ENCODE measurements around the gene PAPSS2.

PAPSS2 gene

DNA sequence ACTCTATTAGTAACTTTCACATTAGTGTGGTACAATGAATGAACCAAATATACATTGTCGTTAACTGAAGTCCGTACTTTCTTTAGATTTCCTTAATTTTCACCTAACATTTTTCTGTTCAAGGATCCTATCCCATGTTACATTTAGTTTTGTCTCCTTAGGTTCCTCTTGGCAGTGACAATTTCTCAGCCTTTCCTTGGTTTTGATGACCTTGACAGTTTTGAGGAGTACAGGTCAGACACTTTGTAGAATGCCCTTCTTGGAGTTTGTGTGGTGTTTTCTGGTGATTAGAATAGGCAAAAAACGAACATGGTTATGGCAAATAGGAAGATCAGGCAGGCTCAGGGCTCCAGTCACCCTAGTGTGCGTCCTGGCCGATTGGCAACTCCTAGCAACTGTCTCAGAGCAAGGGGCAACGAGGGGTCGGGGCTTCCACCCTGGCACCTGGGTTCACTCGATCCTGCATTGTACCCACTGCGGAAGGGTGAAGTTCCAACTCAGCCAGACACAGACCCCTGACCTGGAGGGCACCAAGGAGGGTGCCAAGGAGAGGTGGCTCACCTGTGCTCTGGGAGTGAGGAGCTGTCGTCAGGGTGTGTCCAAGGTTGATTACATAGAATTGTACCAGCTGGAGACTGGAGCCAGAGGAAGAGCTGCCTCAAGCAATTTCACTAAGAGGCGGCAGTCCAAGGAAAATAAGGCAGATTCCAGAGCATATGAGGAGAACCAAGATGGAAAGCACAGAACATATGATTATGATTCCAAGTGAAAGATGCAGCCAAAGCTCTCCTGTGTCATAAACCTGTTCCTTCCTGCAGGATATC, 37.5 kb downstream of the PAPSS2 start:
- no peaks in the 10 kb centered on the region for H3K4me1 ChIP-seq (ENCODE audit: insufficient read depth, low read length)
- no peaks in the 10 kb centered on the region for H3K36me3 ChIP-seq (ENCODE audit: insufficient read depth, low read depth, low read length)
- H3K4me3 ChIP-seq (ENCODE audit: low read length): no peak overlapping the region
- no peak overlapping the region for H3K27ac ChIP-seq (ENCODE audit: low read length)
- H3K27me3 ChIP-seq (ENCODE audit: insufficient read depth, low read length): no peaks in the 10 kb centered on the region
- no peak overlapping the region for H3K9ac ChIP-seq (ENCODE audit: low read depth, low read length)
- H3K9me3 ChIP-seq (ENCODE audit: insufficient read depth, low read depth, low read length): no peaks in the 10 kb centered on the region

DNA sequence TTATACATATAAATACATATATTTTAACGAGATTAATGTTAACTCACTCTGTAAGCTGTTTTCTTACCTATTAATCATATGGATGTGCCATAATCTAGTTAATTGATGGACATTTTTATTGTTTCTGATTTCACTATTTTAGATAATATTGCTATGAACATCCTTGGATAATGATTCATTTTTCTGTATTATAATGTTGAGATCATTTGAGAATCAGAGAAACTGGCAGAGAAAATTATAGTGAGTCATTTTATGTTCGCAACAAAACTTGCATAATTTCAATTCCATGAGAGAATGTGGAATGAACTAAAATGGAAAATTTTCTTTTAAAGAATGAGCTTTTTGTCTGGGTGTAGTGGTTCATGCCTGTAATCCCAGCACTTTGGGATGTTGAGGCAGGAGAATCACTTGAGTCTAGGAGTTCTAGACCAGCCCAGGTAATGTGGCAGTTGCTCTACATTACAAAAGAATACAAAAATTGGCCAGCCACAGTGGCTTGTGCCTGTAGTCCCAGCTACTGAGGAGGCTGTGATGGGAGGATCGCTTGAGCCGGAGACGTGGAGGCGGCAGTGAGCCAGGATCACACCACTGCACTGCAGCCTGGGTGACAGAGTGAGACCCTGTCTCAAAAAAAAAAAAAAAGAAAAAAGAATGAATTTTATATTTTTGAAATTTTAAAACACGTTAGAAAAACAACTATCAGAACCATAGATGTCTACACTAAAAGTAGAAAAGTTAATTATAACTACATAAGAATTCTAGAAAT, 40.5 kb downstream of the PAPSS2 start:
- Histone ChIP-seq H3K27me3 (ENCODE audit: insufficient read depth, low read length) (no peaks in the 10 kb centered on the region), H3K9ac (ENCODE audit: low read depth, low read length) (no peak overlapping the region), H3K4me3 (ENCODE audit: low read length) (no peak overlapping the region), H3K36me3 (ENCODE audit: insufficient read depth, low read depth, low read length) (no peaks in the 10 kb centered on the region), H3K9me3 (ENCODE audit: insufficient read depth, low read depth, low read length) (no peaks in the 10 kb centered on the region), H3K4me1 (ENCODE audit: insufficient read depth, low read length) (no peaks in the 10 kb centered on the region), H3K27ac (ENCODE audit: low read length) (no peak overlapping the region)

DNA sequence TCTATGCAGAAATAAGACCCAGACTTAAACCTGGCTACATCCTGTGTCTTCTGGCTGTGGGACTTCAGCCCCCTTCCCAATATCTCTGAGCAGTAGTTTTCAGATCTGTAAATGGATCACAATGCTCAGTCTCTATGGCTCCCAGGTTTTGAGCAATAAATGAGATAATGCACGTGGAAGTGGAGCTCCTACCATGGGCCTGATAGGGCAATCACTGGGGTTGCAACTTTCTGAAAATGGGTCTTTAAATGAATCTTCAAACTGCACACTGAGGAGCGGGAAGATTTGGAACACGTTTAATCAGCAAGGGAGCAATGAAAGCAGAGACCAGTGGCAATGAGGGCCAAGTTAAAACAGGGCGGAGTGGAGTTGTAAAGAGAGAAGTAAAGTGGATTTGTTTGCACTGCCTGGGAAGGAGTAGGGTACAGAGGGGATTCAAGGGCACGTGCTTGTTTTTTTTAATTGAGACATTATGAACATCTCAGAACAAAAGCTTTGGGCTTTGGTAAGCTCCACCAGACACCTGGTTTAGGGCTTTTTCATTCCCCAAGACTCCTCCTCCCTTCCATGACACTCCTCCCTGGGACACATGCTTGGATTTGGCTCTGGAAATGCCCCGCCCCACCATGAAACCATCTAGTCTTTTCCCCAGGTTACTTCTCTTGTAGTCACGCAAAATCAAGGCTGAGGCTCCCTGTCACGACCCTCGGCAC, 42.7 kb downstream of the PAPSS2 start:
- Histone ChIP-seq H3K9ac (ENCODE audit: low read depth, low read length) (no peak overlapping the region), H3K36me3 (ENCODE audit: insufficient read depth, low read depth, low read length) (no peaks in the 10 kb centered on the region), H3K4me3 (ENCODE audit: low read length) (no peak overlapping the region), H3K27ac (ENCODE audit: low read length) (no peak overlapping the region), H3K27me3 (ENCODE audit: insufficient read depth, low read length) (no peaks in the 10 kb centered on the region), H3K4me1 (ENCODE audit: insufficient read depth, low read length) (no peaks in the 10 kb centered on the region), H3K9me3 (ENCODE audit: insufficient read depth, low read depth, low read length) (no peaks in the 10 kb centered on the region)

DNA sequence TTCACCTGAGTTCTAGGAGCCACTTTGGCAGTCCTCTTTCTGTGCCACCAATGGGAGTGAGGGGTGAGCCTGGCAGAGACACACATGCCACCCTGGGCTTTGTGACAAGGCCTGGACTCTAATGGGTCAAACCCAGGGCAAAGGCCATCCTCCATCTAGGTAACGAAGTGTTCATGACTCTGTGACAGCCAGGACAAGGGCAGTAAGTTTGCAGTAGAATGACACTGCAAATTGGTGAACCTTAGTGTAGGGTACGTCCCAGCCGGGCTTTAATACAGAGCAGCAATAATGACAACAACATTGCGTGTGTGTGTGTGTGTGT, 43.3 kb downstream of the PAPSS2 start:
- Histone ChIP-seq H3K27me3 (ENCODE audit: insufficient read depth, low read length) (no peaks in the 10 kb centered on the region), H3K4me1 (ENCODE audit: insufficient read depth, low read length) (no peaks in the 10 kb centered on the region), H3K27ac (ENCODE audit: low read length) (no peak overlapping the region), H3K9ac (ENCODE audit: low read depth, low read length) (no peak overlapping the region), H3K4me3 (ENCODE audit: low read length) (no peak overlapping the region), H3K9me3 (ENCODE audit: insufficient read depth, low read depth, low read length) (no peaks in the 10 kb centered on the region), H3K36me3 (ENCODE audit: insufficient read depth, low read depth, low read length) (no peaks in the 10 kb centered on the region)

DNA sequence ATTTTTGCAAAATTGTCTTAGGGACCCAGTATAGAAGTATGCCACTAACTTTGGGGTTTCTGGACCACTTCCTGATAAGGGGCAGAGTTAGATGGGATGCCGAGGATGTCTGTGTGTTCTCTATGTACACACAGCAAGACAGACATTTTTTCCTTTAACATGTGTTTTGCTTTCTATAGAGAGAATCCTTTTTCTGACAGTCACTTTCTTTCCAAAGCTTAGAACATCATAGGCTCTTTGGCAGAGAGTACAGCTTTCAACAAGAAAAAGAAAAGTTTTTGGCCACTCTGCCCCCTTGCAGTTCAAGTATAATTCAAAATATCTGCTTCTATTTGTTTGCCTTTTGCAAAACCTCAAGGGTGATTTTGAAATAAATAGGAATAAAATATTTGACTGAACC, 44.1 kb downstream of the PAPSS2 start:
- Histone ChIP-seq H3K4me3 (ENCODE audit: low read length) (no peak overlapping the region), H3K27me3 (ENCODE audit: insufficient read depth, low read length) (no peaks in the 10 kb centered on the region), H3K9ac (ENCODE audit: low read depth, low read length) (no peak overlapping the region), H3K4me1 (ENCODE audit: insufficient read depth, low read length) (no peaks in the 10 kb centered on the region), H3K9me3 (ENCODE audit: insufficient read depth, low read depth, low read length) (no peaks in the 10 kb centered on the region), H3K27ac (ENCODE audit: low read length) (no peak overlapping the region), H3K36me3 (ENCODE audit: insufficient read depth, low read depth, low read length) (no peaks in the 10 kb centered on the region)

DNA sequence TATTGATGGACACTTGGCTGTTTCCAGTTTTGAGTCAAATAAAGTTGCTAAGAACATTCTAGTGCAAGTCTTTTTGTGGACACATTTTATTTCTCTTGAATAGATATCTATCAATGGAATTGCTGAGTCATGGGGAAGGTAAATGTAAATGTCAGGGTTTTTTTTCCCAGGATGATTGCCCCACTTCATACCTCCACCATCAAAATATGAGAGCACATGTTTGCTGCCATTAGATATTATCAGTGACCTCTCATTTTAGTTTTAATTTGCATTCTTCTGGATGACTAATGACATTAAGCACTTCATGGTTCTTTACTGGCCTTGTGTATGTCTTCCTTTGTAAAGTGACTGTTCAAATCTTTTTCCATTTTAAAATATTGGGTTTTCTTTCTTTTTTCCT, 45.7 kb downstream of the PAPSS2 start:
- Histone ChIP-seq H3K36me3 (ENCODE audit: insufficient read depth, low read depth, low read length) (no peaks in the 10 kb centered on the region), H3K27me3 (ENCODE audit: insufficient read depth, low read length) (no peaks in the 10 kb centered on the region), H3K4me1 (ENCODE audit: insufficient read depth, low read length) (no peaks in the 10 kb centered on the region), H3K9me3 (ENCODE audit: insufficient read depth, low read depth, low read length) (no peaks in the 10 kb centered on the region), H3K4me3 (ENCODE audit: low read length) (no peak overlapping the region), H3K27ac (ENCODE audit: low read length) (no peak overlapping the region), H3K9ac (ENCODE audit: low read depth, low read length) (no peak overlapping the region)

DNA sequence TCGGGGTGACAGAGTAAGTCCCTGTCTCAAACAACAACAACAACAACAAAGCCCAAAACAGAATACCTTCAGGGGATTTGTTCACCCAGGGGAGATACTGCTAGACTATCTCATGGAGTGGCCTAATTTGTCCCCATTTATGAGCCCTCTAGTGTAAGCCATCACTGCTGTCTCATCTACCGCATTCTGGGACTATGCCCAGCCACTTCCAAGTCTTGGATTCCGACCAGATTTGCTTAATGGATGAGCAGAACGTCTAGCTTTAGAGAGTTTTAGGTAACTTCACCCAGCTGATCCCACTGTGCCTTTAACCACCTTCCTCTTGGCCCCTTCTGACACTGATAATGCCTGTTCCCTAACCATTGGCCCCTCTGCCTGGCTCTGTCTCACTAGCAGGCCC, 47.1 kb downstream of the PAPSS2 start:
- H3K27me3 ChIP-seq (ENCODE audit: insufficient read depth, low read length): no peaks in the 10 kb centered on the region
- H3K36me3 ChIP-seq (ENCODE audit: insufficient read depth, low read depth, low read length): 0 out of 2 replicates have a peak, but pooled peaks cover 4% of the 10 kb centered on the region
- no peak overlapping the region for H3K27ac ChIP-seq (ENCODE audit: low read length)
- no peaks in the 10 kb centered on the region for H3K4me1 ChIP-seq (ENCODE audit: insufficient read depth, low read length)
- H3K9me3 ChIP-seq (ENCODE audit: insufficient read depth, low read depth, low read length): no peaks in the 10 kb centered on the region
- no peak overlapping the region for H3K9ac ChIP-seq (ENCODE audit: low read depth, low read length)
- H3K4me3 ChIP-seq (ENCODE audit: low read length): no peak overlapping the region

DNA sequence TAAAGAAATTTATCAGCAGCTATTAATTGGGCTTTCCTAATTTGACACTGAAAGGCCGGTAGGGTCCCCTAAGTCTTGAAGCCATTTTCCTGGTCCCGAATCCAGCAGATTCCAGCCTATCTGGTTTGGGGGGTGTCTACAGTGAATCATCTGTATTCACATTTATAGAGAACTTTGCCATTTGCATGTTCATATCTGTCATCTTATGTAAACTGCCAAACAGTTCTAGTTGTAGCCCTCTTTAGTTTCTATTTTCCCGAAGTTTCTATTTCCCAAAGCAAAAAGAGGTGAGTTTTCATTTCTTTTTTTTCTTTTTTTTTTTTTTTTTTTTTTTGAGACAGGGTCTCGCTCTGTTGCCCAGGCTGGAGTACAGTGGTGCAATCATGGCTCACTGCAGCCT, 47.6 kb downstream of the PAPSS2 start:
- H3K27ac ChIP-seq (ENCODE audit: low read length): no peak overlapping the region
- H3K9me3 ChIP-seq (ENCODE audit: insufficient read depth, low read depth, low read length): no peaks in the 10 kb centered on the region
- H3K36me3 ChIP-seq (ENCODE audit: insufficient read depth, low read depth, low read length): 0 out of 2 replicates have a peak, but pooled peaks cover 4% of the 10 kb centered on the region
- H3K9ac ChIP-seq (ENCODE audit: low read depth, low read length): no peak overlapping the region
- H3K27me3 ChIP-seq (ENCODE audit: insufficient read depth, low read length): no peaks in the 10 kb centered on the region
- H3K4me1 ChIP-seq (ENCODE audit: insufficient read depth, low read length): no peaks in the 10 kb centered on the region
- no peak overlapping the region for H3K4me3 ChIP-seq (ENCODE audit: low read length)

DNA sequence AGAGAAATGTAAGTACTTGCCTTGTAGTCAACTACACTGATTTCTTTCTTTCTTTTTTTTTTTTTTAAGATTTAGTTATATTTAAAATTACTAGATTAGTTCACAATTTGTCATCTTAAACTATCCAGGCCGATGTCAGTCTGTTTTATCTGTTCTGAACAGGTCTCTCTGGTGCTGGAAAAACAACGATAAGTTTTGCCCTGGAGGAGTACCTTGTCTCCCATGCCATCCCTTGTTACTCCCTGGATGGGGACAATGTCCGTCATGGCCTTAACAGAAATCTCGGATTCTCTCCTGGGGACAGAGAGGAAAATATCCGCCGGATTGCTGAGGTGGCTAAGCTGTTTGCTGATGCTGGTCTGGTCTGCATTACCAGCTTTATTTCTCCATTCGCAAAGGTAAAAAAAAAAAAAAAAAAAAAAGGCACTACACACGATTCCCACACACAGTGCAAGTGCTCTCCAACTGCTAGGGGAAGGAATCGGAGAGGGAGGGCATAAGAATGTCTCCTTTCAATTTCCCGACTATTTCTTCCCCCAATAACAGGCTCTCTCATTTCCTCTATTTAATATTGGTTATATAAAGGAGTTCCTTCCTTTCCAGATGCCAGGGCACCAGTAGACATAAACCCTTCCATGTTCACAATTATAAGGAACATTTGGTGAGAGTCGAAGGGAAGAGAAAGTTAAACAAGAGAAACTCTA, 53.4 kb downstream of the PAPSS2 start:
- Histone ChIP-seq H3K9ac (ENCODE audit: low read depth, low read length) (peak overlapping the region; percentile 14; the same call in 1 of the 2 replicates), H3K4me1 (ENCODE audit: insufficient read depth, low read length) (peaks cover 8% of the 10 kb centered on the region; the same call in 1 of the 2 replicates), H3K27me3 (ENCODE audit: insufficient read depth, low read length) (no peaks in the 10 kb centered on the region), H3K9me3 (ENCODE audit: insufficient read depth, low read depth, low read length) (no peaks in the 10 kb centered on the region), H3K36me3 (ENCODE audit: insufficient read depth, low read depth, low read length) (peaks cover 26% of the 10 kb centered on the region), H3K27ac (ENCODE audit: low read length) (no peak overlapping the region), H3K4me3 (ENCODE audit: low read length) (no peak overlapping the region)

DNA sequence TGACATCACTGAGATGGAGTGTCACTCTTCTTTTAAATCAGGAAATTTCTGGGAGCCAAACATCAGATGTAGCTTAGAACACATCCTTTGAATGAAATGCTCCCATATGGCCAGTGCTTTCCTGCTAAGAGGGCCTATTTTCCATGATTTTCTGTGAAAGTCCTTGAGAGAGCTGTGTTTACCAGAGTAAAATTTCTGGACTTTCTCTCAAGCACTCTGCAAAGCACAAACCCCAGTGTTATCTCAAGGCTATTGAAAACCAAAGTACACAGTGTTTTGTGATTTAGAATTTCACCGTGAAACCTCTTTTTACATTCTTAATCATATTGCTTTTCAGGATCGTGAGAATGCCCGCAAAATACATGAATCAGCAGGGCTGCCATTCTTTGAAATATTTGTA, 54.0 kb downstream of the PAPSS2 start:
- H3K4me1 ChIP-seq (ENCODE audit: insufficient read depth, low read length): peaks cover 8% of the 10 kb centered on the region; the same call in 1 of the 2 replicates
- H3K4me3 ChIP-seq (ENCODE audit: low read length): no peak overlapping the region
- H3K27ac ChIP-seq (ENCODE audit: low read length): no peak overlapping the region
- H3K27me3 ChIP-seq (ENCODE audit: insufficient read depth, low read length): no peaks in the 10 kb centered on the region
- no peak overlapping the region for H3K9ac ChIP-seq (ENCODE audit: low read depth, low read length)
- H3K36me3 ChIP-seq (ENCODE audit: insufficient read depth, low read depth, low read length): peaks cover 28% of the 10 kb centered on the region
- no peaks in the 10 kb centered on the region for H3K9me3 ChIP-seq (ENCODE audit: insufficient read depth, low read depth, low read length)

DNA sequence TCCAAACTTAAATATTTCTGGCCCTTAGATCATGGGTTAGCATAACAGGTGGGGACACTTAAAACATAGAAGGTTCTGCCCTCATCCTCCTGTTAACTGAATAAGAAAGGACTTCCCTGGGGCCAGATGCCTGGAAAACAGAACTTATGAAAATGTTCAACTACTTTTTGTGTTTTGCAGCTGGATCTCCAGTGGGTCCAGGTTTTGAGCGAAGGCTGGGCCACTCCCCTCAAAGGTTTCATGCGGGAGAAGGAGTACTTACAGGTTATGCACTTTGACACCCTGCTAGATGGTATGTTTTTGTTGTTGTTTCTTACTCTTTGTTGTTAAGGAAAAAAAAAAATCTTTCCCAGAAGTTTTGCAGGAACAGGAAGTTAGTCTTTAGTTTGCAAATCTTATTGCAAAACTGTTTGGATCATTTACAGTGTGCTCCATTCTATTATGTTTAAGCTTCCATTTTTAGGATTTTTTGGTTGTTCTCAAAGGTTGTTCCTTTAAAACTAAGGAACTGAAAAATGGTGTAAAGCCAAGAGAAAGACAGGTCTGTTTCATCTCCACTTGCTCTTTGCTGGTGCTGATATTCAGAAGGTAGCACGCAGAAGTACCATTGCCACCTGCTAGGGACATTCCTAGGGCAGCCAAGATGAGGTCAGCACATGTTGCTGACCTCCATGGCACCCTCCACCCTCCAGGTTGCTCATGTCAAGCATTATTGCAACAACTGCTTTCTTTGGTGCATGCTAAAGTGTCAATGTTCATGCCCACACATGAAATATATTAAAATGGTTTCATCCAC, 56.1 kb downstream of the PAPSS2 start:
- Histone ChIP-seq H3K27me3 (ENCODE audit: insufficient read depth, low read length) (no peaks in the 10 kb centered on the region), H3K36me3 (ENCODE audit: insufficient read depth, low read depth, low read length) (peaks cover 32% of the 10 kb centered on the region), H3K9ac (ENCODE audit: low read depth, low read length) (no peak overlapping the region), H3K4me1 (ENCODE audit: insufficient read depth, low read length) (peaks cover 8% of the 10 kb centered on the region; the same call in 1 of the 2 replicates), H3K27ac (ENCODE audit: low read length) (no peak overlapping the region), H3K4me3 (ENCODE audit: low read length) (no peak overlapping the region), H3K9me3 (ENCODE audit: insufficient read depth, low read depth, low read length) (no peaks in the 10 kb centered on the region)
